Measurements from ENCODE around the gene PRKRIP1.

DNA sequence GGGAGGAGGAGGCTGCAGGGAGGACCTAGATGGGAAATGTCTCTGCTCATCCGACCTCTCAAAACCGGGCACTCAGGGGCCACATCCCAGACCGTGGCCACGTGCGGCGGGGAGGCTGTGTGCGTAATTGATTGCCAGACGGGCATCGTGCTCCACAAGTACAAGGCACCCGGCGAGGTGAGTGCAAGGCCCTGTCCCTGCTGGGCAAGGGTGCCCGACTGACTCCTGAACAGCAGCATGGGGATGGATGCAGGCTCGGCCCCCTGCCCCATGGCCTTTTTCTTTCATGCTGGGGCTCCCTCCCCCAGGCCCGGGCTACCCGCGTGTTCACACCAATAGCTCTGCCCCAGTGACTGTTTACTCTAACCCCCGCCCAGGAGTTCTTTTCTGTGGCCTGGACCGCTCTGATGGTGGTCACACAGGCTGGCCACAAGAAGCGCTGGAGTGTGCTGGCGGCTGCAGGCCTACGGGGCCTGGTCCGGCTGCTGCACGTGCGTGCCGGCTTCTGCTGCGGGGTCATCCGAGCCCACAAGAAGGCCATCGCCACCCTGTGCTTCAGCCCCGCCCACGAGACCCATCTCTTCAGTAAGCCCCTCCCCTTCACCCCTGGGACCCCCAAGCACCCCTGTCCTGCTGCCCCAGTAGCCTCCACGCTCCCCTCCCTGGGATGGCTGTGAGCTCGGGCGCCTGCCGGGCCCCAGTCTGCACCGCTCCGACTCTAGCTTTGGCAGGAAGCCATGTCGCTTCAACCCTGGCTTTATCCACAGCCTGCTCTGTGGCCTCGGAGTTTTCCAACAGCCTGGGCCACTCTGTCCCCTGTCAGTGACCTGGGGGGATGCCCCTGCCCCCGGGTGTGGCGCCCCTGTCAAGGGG is 72.6 kb downstream of the PRKRIP1 start:
- TF ChIP-seq, protein P1, sequence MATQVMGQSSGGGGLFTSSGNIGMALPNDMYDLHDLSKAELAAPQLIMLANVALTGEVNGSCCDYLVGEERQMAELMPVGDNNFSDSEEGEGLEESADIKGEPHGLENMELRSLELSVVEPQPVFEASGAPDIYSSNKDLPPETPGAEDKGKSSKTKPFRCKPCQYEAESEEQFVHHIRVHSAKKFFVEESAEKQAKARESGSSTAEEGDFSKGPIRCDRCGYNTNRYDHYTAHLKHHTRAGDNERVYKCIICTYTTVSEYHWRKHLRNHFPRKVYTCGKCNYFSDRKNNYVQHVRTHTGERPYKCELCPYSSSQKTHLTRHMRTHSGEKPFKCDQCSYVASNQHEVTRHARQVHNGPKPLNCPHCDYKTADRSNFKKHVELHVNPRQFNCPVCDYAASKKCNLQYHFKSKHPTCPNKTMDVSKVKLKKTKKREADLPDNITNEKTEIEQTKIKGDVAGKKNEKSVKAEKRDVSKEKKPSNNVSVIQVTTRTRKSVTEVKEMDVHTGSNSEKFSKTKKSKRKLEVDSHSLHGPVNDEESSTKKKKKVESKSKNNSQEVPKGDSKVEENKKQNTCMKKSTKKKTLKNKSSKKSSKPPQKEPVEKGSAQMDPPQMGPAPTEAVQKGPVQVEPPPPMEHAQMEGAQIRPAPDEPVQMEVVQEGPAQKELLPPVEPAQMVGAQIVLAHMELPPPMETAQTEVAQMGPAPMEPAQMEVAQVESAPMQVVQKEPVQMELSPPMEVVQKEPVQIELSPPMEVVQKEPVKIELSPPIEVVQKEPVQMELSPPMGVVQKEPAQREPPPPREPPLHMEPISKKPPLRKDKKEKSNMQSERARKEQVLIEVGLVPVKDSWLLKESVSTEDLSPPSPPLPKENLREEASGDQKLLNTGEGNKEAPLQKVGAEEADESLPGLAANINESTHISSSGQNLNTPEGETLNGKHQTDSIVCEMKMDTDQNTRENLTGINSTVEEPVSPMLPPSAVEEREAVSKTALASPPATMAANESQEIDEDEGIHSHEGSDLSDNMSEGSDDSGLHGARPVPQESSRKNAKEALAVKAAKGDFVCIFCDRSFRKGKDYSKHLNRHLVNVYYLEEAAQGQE (tag by site-specific recombination; IDR thresholded peaks at IDR 0.05): no peak
- TF ChIP-seq, protein P2, sequence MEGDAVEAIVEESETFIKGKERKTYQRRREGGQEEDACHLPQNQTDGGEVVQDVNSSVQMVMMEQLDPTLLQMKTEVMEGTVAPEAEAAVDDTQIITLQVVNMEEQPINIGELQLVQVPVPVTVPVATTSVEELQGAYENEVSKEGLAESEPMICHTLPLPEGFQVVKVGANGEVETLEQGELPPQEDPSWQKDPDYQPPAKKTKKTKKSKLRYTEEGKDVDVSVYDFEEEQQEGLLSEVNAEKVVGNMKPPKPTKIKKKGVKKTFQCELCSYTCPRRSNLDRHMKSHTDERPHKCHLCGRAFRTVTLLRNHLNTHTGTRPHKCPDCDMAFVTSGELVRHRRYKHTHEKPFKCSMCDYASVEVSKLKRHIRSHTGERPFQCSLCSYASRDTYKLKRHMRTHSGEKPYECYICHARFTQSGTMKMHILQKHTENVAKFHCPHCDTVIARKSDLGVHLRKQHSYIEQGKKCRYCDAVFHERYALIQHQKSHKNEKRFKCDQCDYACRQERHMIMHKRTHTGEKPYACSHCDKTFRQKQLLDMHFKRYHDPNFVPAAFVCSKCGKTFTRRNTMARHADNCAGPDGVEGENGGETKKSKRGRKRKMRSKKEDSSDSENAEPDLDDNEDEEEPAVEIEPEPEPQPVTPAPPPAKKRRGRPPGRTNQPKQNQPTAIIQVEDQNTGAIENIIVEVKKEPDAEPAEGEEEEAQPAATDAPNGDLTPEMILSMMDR (tag by site-specific recombination; IDR thresholded peaks at IDR 0.05): no peak
- TF ChIP-seq KLF16 (tag by site-specific recombination; IDR thresholded peaks at IDR 0.05) (no peak), ZNF138 (tag by site-specific recombination; IDR thresholded peaks at IDR 0.05; ENCODE audit: borderline replicate concordance) (no peak), ZBTB7A (tag by site-specific recombination; IDR thresholded peaks at IDR 0.05; ENCODE audit: low read depth) (no peak), YY1 (tag by site-specific recombination; IDR thresholded peaks at IDR 0.05) (no peak), ZNF791 (tag by site-specific recombination; IDR thresholded peaks at IDR 0.05) (no peak), ZNF549 (tag by site-specific recombination; IDR thresholded peaks at IDR 0.05) (no peak)
- TF ChIP-seq, protein P3, sequence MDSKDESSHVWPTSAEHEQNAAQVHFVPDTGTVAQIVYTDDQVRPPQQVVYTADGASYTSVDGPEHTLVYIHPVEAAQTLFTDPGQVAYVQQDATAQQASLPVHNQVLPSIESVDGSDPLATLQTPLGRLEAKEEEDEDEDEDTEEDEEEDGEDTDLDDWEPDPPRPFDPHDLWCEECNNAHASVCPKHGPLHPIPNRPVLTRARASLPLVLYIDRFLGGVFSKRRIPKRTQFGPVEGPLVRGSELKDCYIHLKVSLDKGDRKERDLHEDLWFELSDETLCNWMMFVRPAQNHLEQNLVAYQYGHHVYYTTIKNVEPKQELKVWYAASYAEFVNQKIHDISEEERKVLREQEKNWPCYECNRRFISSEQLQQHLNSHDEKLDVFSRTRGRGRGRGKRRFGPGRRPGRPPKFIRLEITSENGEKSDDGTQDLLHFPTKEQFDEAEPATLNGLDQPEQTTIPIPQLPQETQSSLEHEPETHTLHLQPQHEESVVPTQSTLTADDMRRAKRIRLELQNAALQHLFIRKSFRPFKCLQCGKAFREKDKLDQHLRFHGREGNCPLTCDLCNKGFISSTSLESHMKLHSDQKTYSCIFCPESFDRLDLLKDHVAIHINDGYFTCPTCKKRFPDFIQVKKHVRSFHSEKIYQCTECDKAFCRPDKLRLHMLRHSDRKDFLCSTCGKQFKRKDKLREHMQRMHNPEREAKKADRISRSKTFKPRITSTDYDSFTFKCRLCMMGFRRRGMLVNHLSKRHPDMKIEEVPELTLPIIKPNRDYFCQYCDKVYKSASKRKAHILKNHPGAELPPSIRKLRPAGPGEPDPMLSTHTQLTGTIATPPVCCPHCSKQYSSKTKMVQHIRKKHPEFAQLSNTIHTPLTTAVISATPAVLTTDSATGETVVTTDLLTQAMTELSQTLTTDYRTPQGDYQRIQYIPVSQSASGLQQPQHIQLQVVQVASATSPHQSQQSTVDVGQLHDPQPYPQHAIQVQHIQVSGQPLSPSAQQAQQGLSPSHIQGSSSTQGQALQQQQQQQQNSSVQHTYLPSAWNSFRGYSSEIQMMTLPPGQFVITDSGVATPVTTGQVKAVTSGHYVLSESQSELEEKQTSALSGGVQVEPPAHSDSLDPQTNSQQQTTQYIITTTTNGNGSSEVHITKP (tag by site-specific recombination; IDR thresholded peaks at IDR 0.05): no peak
- TF ChIP-seq, protein P4, sequence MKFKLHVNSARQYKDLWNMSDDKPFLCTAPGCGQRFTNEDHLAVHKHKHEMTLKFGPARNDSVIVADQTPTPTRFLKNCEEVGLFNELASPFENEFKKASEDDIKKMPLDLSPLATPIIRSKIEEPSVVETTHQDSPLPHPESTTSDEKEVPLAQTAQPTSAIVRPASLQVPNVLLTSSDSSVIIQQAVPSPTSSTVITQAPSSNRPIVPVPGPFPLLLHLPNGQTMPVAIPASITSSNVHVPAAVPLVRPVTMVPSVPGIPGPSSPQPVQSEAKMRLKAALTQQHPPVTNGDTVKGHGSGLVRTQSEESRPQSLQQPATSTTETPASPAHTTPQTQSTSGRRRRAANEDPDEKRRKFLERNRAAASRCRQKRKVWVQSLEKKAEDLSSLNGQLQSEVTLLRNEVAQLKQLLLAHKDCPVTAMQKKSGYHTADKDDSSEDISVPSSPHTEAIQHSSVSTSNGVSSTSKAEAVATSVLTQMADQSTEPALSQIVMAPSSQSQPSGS (tag by site-specific recombination; IDR thresholded peaks at IDR 0.05; ENCODE audit: low read depth): no peak
- TF ChIP-seq, protein P5, sequence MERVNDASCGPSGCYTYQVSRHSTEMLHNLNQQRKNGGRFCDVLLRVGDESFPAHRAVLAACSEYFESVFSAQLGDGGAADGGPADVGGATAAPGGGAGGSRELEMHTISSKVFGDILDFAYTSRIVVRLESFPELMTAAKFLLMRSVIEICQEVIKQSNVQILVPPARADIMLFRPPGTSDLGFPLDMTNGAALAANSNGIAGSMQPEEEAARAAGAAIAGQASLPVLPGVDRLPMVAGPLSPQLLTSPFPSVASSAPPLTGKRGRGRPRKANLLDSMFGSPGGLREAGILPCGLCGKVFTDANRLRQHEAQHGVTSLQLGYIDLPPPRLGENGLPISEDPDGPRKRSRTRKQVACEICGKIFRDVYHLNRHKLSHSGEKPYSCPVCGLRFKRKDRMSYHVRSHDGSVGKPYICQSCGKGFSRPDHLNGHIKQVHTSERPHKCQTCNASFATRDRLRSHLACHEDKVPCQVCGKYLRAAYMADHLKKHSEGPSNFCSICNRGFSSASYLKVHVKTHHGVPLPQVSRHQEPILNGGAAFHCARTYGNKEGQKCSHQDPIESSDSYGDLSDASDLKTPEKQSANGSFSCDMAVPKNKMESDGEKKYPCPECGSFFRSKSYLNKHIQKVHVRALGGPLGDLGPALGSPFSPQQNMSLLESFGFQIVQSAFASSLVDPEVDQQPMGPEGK (tag by site-specific recombination; IDR thresholded peaks at IDR 0.05): no peak
